ENCODE measurements around the gene KRT6C.

GRCh38 chr12:52493172-52493571, 19.6 kb upstream of the KRT6C start, which contains the start of gene KRT6A:
- TF ChIP-seq CTCF (IDR thresholded peaks at IDR 0.05 in 4 of 5, conservative IDR thresholded peaks at IDR 0.05 in 1 of 5) (no peak), POLR2A (IDR thresholded peaks at IDR 0.05) (no peak)

Data from gastrocnemius medialis (tissue), 4 donors.